Gastrocnemius medialis (tissue), 4 donors: ENCODE measurements around the gene FARSB. TPM values are rescaled to one million over a fixed set of nuclear protein-coding genes. Genes with fewer than 3 reads are reported as not detected.

Experiments used
- ATAC-seq, 2 donors: fragments of 150-250 bp; one replicate each; pipeline ENCODE4 v1.9.1; 2016
- DNase-seq, 2 donors: peaks; one replicate each; pipeline ENCODE4 v3.0.0-alpha.2; 2019
- H3K27ac ChIP-seq, 4 donors: fragments of 200-600 bp; sonication (generic); 1 replicate in 1 of 4; 2 replicates in 3 of 4; pipeline ENCODE4 v1.5.1; 2016 to 2018; ENCODE audit warnings: mild to moderate bottlenecking in 2 of 4, moderate library complexity in 1 of 4
- H3K27me3 ChIP-seq, 3 donors: fragments of 200-600 bp; sonication (generic) in 2 of 3; 1 replicate in 1 of 3; 2 replicates in 2 of 3; pipeline versions ENCODE4 v1.5.1 to v1.6.0; 2016 to 2019; ENCODE audit warnings: mild to moderate bottlenecking in 1 of 3, moderate library complexity in 1 of 3
- H3K36me3 ChIP-seq, 2 donors: fragments of 200-600 bp; sonication (generic) in 1 of 2; one replicate each; pipeline ENCODE4 v1.5.1; 2017 to 2018
- H3K4me1 ChIP-seq, 2 donors: fragments of 200-600 bp; sonication (generic) in 1 of 2; one replicate each; pipeline ENCODE4 v1.5.1; 2016 to 2017; ENCODE audit warnings: mild to moderate bottlenecking in 2 of 2
- H3K4me3 ChIP-seq, 4 donors: fragments of 200-600 bp; sonication (generic) in 3 of 4; 1 replicate in 1 of 4; 2 replicates in 3 of 4; pipeline ENCODE4 v1.5.1; 2016 to 2019; ENCODE audit warnings: mild to moderate bottlenecking in 2 of 4
- H3K9me3 ChIP-seq, 3 donors: fragments of 200-600 bp; sonication (generic) in 2 of 3; 1 replicate in 1 of 3; 2 replicates in 2 of 3; pipeline ENCODE4 v1.5.1; 2016 to 2019
- POLR2A ChIP-seq, 2 donors: fragments of 450-650 bp; IDR thresholded peaks; one replicate each; pipeline ENCODE4 v1.6.1; 2017; ENCODE audit warnings: antibody characterized with exemption in 2 of 2, mild to moderate bottlenecking in 2 of 2, moderate library complexity in 2 of 2
- in situ Hi-C, 4 donors: fragments of 200-750 bp; cut with MboI; loops; one replicate each; pipeline versions ENCODE4 v1.15.0 to v1.8.0; 2017; ENCODE audit warnings: low sequenced_read_pairs in 4 of 4
- intact Hi-C: fragments of 100-400 bp; cut with DNase I; formaldehyde crosslinking; loops from one replicate; pipeline ENCODE4 v1.15.1; 2023; ENCODE audit warnings: low total_unique reads
- total RNA-seq, 4 donors: library from RNA; depleted of rRNA; stranded (reverse); fragments of >200 nt; gene quantifications; one replicate each; pipeline versions ENCODE4 v1.1.0 to v1.2.3, GENCODE V29; 2016
- TF ChIP-seq, protein P1 (sequence below), 5 experiments: fragments of 450-650 bp in 3 of 5; fragments of 200-600 bp in 2 of 5; sonication (generic) in 2 of 5; IDR thresholded peaks in 4 of 5; conservative IDR thresholded peaks in 1 of 5; 1 replicate in 4 of 5; 2 replicates in 1 of 5; pipeline ENCODE4 v1.5.1; 2016 to 2019; ENCODE audit warnings: antibody characterized with exemption in 5 of 5, mild to moderate bottlenecking in 3 of 5, moderate library complexity in 3 of 5

The FARSB gene
- total RNA-seq, 4 donors from 2014 or later, result 23.9 to 33.5 (median 29.9) TPM

DNA sequence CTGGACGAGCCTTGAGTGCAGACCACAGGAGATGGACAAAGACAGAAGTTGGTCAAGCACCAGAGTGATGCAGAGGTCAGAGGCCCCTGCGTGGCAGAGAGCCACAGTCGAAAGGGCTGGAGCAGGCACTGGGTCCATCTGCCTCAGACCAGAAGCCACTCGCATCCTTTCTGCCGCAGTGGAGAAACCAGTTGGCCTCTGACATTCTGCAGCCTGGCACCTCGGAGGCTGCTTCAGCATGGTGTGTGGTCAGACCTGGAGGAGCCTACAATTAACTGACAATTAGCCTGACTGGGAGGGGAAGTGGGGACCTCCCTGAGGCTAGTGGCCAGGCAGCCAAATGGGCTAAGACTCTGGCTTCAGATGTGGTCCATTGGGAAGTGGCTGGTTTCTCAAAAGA, 120.4 kb downstream of the FARSB start:
- ATAC-seq, result no peak
- intact Hi-C loops, result no loop called here
- no peaks in the 10 kb centered on the region for H3K9me3 ChIP-seq
- H3K4me1 ChIP-seq, result no peaks in the 10 kb centered on the region
- no peak overlapping the region for H3K27ac ChIP-seq
- in situ Hi-C loops, result no loop called here
- H3K36me3 ChIP-seq, result no peaks in the 10 kb centered on the region
- H3K4me3 ChIP-seq, result no peak overlapping the region
- DNase-seq, result no peak
- no peaks in the 10 kb centered on the region for H3K27me3 ChIP-seq
- TF ChIP-seq, protein P1, sequence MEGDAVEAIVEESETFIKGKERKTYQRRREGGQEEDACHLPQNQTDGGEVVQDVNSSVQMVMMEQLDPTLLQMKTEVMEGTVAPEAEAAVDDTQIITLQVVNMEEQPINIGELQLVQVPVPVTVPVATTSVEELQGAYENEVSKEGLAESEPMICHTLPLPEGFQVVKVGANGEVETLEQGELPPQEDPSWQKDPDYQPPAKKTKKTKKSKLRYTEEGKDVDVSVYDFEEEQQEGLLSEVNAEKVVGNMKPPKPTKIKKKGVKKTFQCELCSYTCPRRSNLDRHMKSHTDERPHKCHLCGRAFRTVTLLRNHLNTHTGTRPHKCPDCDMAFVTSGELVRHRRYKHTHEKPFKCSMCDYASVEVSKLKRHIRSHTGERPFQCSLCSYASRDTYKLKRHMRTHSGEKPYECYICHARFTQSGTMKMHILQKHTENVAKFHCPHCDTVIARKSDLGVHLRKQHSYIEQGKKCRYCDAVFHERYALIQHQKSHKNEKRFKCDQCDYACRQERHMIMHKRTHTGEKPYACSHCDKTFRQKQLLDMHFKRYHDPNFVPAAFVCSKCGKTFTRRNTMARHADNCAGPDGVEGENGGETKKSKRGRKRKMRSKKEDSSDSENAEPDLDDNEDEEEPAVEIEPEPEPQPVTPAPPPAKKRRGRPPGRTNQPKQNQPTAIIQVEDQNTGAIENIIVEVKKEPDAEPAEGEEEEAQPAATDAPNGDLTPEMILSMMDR (IDR thresholded peaks at IDR 0.05 in 4 of 5, conservative IDR thresholded peaks at IDR 0.05 in 1 of 5), result no peak
- TF ChIP-seq POLR2A (IDR thresholded peaks at IDR 0.05), result no peak

DNA sequence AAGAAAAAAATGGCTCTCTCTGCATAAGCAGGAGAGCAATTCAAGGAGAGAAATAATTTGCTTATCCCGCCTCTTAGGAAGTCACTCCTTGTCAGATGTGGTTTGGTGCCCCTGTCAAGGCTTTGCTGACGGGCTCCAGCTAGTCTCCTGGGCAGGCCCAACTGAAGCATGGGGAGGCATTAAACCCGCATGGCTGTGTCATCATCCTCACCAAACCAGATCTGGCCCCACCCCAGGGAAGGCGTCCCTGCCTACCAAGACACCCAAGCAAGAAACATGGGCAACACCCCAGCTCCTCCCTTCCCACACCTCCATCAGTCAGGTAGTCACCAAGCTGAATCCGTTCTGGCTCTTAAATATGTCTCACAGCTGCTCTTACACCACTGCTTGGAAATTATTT, 123.6 kb downstream of the FARSB start:
- H3K27me3 ChIP-seq, result no peaks in the 10 kb centered on the region
- no peak for ATAC-seq
- intact Hi-C loops (no loop called here), in situ Hi-C loops (no loop called here)
- H3K27ac ChIP-seq, result no peak overlapping the region
- no peak overlapping the region for H3K4me3 ChIP-seq
- no peaks in the 10 kb centered on the region for H3K4me1 ChIP-seq
- H3K9me3 ChIP-seq, result no peaks in the 10 kb centered on the region
- TF ChIP-seq, protein P1 (IDR thresholded peaks at IDR 0.05 in 4 of 5, conservative IDR thresholded peaks at IDR 0.05 in 1 of 5), result no peak
- no peaks in the 10 kb centered on the region for H3K36me3 ChIP-seq
- no peak for DNase-seq

DNA sequence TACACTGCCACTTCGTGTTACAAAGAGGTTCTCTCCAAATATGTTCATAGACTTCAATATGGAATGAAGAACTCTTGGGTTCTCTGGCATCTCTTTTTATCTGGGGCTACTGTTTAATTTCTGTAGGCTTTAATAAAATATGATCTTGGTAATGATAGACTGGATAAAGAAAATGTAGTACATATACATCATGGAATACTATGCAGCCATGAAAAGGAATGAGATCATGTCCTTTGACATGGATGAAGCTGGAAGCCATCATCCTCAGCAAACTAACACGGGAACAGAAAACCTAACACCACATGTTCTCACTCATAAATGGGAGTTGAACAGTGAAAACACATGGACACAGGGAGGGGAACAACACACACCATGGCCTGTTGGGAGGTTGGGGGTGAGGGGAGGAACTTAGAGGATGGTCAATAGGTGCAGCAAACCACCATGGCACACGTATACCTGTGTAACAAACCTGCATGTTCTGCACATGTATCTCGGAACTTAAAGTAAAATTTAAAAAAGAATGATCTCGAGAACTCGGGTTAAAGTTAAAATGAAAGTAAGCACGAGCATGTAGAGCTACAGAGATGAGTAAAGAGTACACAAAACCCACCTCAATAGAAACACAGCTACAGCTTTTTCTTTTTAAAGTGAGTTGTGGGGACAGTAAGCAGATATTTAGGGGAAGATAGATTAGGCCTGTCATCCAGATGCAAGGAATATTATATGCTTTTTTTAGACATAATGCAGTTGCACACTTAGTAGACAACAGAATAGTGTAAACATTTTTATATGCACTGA, 129.2 kb downstream of the FARSB start:
- ATAC-seq, result no peak
- no peaks in the 10 kb centered on the region for H3K27me3 ChIP-seq
- in situ Hi-C loops (no loop called here), intact Hi-C loops (no loop called here)
- no peak overlapping the region for H3K27ac ChIP-seq
- no peaks in the 10 kb centered on the region for H3K4me1 ChIP-seq
- H3K36me3 ChIP-seq, result no peaks in the 10 kb centered on the region
- H3K4me3 ChIP-seq, result no peak overlapping the region
- TF ChIP-seq, protein P1 (IDR thresholded peaks at IDR 0.05 in 4 of 5, conservative IDR thresholded peaks at IDR 0.05 in 1 of 5), result no peak
- no peak for TF ChIP-seq POLR2A (IDR thresholded peaks at IDR 0.05)
- H3K9me3 ChIP-seq, result no peaks in the 10 kb centered on the region
- no peak for DNase-seq

DNA sequence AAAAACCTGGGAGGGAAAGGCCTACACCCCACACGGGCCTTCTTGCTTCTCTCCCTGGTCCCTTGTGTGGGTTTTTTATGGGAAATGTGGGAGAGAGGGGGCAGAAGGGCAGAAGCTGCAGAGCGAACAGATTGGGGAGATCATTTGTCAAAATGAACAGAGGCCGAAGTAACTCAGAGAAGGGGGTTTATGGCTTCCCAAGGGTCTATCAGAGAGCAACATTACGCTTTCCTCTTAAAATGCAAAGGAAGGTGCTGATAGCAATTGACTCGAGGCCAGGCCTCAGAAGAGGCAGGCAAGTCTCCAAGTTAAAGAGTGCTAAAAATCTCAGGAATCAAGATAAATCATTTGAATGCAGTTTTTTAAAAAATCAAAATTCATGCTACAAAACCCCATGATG, 130.1 kb downstream of the FARSB start:
- no peak overlapping the region for H3K4me3 ChIP-seq
- intact Hi-C loops, result no loop called here
- ATAC-seq, result no peak
- TF ChIP-seq, protein P1 (IDR thresholded peaks at IDR 0.05 in 4 of 5, conservative IDR thresholded peaks at IDR 0.05 in 1 of 5), result no peak
- no peak for TF ChIP-seq POLR2A (IDR thresholded peaks at IDR 0.05)
- DNase-seq, result no peak
- in situ Hi-C loops, result no loop called here
- H3K9me3 ChIP-seq, result no peaks in the 10 kb centered on the region
- no peak overlapping the region for H3K27ac ChIP-seq
- H3K27me3 ChIP-seq, result no peaks in the 10 kb centered on the region
- H3K4me1 ChIP-seq, result no peaks in the 10 kb centered on the region
- no peaks in the 10 kb centered on the region for H3K36me3 ChIP-seq
